ENCODE measurements around the gene PTCRA.
"Not testable (repeated sequence)": the region's sequence is repeated elsewhere in the genome, so short reads cannot be mapped to it uniquely, and the experiment has no call there.

Gene PTCRA, protein sequence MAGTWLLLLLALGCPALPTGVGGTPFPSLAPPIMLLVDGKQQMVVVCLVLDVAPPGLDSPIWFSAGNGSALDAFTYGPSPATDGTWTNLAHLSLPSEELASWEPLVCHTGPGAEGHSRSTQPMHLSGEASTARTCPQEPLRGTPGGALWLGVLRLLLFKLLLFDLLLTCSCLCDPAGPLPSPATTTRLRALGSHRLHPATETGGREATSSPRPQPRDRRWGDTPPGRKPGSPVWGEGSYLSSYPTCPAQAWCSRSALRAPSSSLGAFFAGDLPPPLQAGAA

GRCh38 chr6:42915732-42916131 is at the start of gene PTCRA:
TSS of gene PTCRA (plus strand) at chr6:42916053. CDS start at chr6:42916070, 17 bp downstream.
- DNase-seq = no peak

DNA sequence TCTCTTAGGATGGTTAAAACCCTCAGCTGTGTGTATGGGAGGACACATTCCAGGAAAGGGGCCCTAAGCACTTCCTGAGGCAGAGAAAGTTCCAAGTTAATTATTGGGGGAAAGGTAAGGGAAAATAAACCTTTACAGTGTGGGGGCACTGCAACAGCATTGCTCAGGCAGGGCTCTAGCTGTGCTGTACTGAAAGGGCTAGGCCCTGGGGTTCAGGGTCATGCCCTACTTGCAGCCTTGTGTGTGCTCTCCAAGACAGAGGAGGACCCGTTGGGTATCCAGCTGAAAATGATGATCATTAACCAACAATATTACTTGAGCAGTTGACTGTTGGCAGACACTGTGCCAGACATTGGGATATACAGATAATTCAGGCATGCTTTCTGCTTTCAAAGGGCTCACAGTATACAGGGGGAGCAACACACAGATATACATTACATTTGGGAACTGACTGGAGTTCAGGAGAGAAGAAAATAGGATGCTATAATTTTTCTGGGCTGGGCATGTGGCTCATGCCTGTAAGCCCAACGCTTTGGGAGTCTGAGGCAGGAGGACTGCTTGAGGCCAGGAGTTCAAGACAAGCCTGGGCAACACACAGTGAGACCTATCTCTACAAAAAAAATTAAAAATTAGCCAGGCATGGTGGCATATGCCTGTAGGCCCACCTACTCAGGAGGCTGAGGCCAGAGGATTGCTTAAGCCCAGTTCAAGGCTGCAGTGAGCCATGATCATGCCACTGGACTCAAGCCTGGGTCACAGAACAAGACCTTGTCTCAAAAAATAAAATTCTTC is 45.5 kb upstream of the PTCRA start:
- no peak for DNase-seq

- no peak for DNase-seq
Observed at GRCh38 chr6:42871711-42872110, 44.1 kb upstream of the PTCRA start.

DNA sequence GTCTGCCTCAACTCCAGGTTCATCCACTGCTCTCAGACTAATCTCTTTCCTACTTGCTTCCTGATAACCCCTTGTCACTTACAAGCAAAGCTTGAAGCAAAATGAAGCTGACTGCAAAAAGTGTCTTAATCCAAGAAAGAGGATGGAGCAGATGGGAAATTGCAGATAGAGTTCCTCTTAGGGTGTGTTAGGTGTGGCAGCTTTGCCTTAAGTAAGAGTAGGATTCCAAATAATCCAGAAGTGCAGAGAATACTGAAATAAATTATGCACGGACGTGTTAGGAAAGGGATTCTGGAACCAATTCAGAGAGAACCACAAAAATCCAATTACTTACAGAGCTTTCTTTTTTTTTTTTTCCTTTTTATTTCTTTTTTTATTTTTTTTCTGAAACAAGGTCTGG is 42.5 kb upstream of the PTCRA start:
- DNase-seq = no peak

DNA sequence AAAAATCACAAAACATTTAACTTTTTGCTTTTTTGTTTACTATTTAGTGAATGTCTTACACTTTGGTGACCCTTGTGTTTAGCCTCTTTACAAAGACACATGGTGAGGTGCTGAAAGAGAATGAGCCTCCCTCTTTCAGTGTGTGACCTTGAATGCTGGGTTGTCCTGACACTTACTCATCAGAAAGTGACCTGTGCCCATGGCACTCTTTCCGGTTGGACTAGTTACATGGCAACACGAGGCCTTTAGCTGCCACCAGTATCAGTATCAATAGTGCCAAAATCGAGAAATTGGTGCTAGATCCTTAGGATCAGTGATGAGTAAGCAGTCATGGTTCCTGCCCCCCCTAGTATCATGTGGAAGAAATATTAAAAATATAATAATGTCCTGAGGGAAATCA is 38.2 kb upstream of the PTCRA start:
- no peak for DNase-seq

- DNase-seq = peak; percentile 85
Observed at GRCh38 chr6:42879372-42880239, 36.2 kb upstream of the PTCRA start, which contains the start of gene RPL7L1. TSS of gene RPL7L1 (plus strand) at chr6:42879616. CDS start at chr6:42879911, 295 bp downstream.

GRCh38 chr6:42880240-42880817 is 35.5 kb upstream of the PTCRA start:
- not testable (repeated sequence) for DNase-seq

DNA sequence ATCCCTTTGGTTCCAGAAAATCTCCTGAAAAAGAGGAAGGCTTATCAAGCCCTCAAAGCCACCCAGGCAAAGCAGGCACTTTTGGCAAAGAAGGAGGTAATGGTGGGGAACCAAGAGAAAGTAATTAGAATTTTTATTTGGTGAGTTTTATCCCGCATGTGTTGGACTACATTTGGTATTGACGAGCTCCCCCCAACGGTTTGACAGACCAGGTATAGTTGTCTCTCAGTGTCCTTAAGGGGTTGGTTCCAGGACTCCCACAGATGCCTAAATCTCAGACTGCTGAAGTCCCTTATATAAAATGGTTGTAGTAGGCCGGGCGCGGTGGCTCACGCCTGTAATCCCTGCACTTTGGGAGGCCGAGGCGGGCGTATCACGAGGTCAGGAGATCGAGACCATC is 35.0 kb upstream of the PTCRA start:
- not testable (repeated sequence) for DNase-seq

DNA sequence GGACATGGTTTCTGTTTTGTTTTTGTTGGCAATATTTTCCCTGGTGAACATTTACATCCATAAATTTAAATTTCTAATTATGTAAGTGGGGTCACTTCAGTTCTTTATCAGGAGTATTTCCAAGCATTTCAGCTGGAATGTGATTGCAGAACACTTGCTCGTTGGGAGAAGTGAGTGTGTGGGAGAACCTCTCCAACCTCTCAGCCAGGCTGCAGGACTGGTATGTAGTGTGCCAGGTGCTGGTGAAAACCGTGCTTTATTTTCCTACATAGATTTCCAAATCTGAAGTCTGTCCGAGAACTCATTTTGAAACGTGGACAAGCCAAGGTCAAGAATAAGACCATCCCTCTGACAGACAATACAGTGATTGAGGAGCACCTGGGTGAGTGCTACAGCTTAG is 30.2 kb upstream of the PTCRA start:
- DNase-seq = no peak

- DNase-seq = not testable (repeated sequence)
Observed at GRCh38 chr6:42888201-42888600, 27.7 kb upstream of the PTCRA start.

GRCh38 chr6:42889815-42890214 is 26.0 kb upstream of the PTCRA start:
- DNase-seq = no peak

DNA sequence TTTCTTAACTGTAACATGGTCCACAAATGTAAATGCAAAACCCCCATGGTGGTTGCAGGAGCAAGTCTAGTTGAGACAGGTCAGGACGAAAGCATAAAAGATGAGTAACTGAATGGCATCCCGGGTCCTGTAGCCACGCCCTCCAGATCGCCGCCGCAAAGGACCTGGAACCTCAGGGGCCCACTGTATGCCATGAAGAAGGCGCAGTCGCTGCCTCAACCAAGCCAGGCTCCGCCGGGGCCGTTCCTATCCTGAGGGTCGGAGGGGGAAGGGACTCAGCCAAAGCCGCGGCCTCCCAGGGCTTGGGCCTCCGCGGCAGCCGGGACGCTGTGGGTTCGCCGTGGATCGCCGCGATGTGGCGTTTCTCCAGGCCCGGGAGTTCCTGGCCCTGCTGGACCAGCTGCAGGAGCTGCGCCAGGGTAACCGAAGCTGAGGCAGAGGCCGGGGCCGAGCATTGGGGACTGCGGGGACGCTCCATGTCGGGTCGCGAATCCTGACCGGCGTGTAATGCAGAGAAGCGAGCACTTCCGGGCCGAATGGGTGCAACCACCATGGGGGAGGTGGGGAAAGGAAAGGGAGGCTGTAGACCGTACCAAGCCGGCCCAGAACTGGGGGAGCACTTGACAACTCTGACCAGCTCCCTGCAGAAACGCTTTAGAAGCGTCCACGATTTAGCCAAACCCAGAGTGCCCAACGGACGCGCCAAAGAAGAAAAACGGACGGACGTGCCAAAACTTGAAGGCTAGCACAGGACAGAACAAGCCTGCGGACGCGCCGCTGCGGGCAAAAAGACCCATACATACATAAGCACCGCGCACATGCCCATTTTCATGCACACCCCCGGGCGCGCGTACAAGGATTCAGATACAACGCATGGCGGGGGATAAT is 25.3 kb upstream of the PTCRA start:
- peak; percentile 95 for DNase-seq

DNA sequence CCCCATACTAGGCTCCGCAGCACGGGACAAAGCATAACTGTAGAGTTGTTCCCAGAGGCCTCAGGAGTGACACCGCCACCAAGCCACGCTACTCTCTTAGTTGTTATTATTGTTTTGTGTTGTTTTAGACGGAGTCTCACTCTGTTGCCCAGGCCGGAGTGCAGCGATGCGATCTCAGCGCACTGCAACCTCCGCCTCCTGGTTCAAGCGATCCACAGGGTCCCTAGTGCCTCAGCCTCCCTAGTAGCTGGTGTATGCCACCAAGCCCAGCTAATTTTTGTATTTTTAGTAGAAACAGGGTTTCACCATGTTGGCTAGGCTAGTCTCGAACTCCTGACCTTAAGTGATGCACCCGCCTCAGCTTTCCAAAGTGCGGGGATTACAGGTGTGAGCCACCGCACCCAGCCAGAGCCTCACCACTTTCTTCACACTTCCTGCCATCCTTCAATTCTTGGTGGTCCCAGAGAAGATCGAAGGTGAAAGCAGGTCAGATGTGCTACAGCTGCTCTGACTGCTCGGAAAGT is 24.6 kb upstream of the PTCRA start:
- no peak for DNase-seq

GRCh38 chr6:42894041-42894828 is 21.6 kb upstream of the PTCRA start:
- not testable (repeated sequence) for DNase-seq

GRCh38 chr6:42896178-42896719 is 19.6 kb upstream of the PTCRA start:
- no peak for DNase-seq

DNA sequence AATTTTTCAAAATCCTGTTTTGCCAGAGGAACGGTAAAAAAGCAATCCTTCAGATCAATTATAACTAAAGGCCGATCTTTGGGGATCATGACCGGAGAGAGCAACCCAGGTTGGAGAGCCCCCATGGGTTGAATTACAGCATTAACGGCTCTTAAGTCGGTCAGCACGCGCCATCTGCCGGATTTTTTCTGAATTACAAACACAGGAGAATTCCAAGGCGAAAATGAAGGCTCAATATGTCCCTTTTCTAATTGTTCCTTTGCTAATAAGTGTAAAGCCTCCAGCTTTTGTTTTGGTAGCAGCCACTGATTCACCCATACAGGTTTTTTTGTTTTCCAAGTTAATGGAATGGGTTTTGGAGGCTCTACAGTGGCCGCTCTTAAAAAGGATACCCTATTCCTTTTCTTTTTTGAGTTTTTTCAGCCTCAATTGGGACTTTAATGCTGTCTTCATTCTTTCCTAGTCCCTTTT is 16.9 kb upstream of the PTCRA start:
- peak; percentile 79 for DNase-seq

DNA sequence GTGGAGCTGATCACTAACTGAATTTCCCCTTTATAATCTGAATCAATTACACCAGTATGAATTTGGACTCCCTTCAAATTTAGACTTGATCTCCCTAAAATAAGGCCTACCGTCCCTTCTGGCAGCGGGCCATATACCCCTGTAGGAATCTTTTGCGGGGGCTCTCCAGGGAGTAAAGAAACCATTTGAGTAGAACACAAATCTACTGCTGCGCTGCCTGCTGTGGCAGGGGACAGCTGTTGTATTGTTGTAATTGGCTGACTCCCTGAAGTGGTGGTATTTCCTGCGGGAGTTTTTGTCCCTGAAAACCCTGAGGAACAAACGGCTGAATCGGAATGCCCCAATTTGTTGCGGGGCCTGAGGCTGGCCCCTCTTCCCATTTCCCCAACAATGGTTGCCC is 16.0 kb upstream of the PTCRA start:
- no peak for DNase-seq

GRCh38 chr6:42901538-42901957 is 14.3 kb upstream of the PTCRA start:
- peak; percentile 74 for DNase-seq

- not testable (repeated sequence) for DNase-seq
Observed at GRCh38 chr6:42902429-42903263, 13.2 kb upstream of the PTCRA start.
